Superior temporal gyrus (tissue), 1 donor: ENCODE data around the gene OR10T2.
"Not testable (repeated sequence)": the region's sequence is repeated elsewhere in the genome, so short reads cannot be mapped to it uniquely, and the experiment has no call there.

Experiments
- DNase-seq: peaks from one replicate; pipeline ENCODE4 v3.0.0-alpha.2; 2016; ENCODE audit errors: extremely low spot score

Gene OR10T2

DNA sequence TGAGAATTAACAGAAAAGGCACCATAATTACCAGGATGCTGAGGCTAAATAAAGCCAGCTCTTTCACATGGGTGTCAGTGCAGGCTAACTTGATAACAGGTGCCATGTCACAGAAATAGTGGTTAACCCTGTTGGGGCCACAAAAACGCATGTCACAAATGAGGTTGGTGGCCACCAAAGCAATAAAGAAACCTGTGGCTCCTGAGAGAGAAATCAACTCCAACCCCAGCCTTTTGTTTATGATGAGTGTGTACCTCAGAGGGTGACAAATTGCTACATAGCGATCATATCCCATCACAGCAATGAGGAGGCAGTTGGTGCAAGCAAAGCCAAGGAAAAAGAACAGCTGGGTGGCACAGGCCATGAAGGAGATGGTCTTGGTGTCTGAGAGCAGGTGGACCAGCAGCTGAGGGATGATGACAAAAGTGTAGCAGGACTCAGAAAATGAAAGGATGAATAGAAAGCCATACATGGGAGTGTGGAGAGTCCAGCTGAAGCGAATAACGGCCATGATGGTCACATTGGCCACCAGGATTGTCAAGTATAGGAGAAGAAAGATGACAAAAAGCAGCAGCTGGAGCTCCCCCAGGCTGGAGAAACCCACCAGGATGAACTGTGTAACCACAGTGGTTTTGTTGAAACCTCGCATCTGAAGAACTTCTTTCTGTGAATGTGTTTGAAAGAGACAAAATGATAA, at the start of gene OR10T2:
Gene OR10T2, minus strand, starts transcription at position 649 of the 697 bp plus-strand sequence. Its CDS starts 0 bp downstream, at position 649.
- DNase-seq: no peak

DNA sequence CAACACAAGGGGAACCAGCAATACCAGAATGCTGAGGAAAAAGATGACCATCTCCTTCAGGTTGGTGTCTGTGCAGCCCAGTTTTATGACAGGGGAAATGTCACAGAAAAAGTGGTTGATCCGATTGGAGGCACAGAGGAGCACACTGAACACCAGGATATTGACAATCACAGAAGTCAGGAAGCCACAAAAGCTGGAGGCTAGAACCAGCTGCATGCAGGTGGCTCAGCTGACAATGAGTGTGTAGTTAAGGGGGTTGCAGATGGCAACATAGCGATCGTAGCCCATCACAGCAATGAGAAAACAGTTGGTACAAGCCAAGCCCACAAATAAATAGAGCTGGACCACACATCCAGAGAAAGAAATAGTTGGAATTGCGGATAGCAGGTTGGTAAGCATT, 46.1 kb upstream of the OR10T2 start:
- DNase-seq: no peak

GRCh38 chr1:158434741-158435140, 35.5 kb upstream of the OR10T2 start:
- no peak for DNase-seq

DNA sequence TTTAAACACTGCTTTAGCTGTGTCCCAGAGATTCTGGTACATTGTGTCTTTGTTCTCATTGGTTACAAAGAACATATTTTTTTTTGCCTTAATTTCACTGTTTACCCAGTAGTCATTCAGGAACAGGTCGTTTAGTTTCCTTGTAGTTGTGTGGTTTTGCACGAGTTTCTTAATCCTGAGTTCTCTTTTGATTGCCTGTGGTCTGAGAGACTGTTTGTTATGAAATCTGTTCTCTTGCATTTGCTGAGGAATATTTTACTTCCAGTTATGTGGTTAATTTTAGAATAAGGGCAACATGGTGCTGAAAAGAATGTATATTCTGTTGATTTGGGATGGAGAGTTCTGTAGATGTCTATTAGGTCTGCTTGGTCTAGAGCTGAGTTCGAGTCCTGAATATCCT, 30.9 kb upstream of the OR10T2 start:
- DNase-seq: not testable (repeated sequence)

GRCh38 chr1:158426137-158426536, 26.9 kb upstream of the OR10T2 start, which contains the start of gene OR10K2:
Gene OR10K2 (minus strand): TSS chr1:158426237. CDS start chr1:158420866, 5,371 bp downstream.
- DNase-seq: no peak

DNA sequence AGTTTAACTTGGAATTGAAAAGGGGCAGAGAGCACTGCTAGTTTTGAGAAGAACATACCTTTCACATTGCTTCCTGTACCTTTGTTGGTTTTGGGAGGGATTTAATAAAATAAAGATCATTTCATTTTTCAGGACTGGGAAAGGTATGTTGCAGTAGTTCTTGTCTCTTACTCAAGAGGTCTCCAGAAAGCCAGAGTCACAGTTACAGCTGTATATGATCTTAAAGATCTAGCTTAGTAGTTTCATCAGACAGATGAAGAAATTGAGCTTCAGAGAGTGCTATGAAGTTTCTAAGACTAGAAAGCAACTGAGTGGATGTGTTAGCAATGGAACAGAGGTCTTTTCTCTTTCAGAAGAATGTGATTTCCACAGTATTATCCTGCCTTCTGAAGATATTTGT, 25.8 kb upstream of the OR10T2 start:
- no peak for DNase-seq

DNA sequence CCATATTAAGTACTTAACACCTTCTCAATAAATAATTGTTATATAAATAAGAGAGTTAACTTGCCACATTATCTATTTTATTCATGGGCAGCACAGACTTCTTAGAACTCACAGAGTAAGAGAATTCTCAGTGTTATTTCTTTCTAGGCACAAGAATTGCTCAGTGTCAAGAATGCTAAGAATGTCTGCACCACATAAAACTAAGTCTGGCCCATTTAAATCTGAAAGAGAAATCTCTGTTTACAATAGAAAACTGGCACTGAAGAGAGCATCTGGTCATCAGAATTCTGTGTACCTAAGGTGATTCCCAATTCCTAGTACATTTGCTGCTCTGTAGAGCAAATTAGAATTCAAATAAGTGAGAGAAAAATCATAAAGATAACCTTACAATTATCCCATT, 22.9 kb upstream of the OR10T2 start:
- DNase-seq: no peak

DNA sequence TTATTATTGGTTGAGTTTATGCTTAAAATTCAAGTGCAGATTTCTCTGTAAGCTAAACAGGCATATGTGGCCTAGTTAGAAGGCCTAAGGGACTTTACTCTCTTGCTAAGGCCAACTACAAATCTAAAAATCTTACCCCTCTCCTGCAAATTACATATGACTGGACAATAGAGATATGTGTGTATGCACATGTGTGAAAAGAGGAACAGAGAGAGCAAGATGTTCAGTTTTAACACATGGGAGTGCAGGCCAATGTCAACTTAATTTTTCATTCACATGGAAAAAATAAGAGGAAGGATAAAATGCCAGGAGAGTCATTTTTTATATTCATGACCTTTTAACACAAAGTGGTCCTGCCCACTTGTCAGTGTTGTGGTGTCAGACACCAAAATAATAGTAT, 18.3 kb upstream of the OR10T2 start:
- DNase-seq: no peak

- no peak for DNase-seq
Observed at GRCh38 chr1:158414651-158415345, 15.5 kb upstream of the OR10T2 start.

DNA sequence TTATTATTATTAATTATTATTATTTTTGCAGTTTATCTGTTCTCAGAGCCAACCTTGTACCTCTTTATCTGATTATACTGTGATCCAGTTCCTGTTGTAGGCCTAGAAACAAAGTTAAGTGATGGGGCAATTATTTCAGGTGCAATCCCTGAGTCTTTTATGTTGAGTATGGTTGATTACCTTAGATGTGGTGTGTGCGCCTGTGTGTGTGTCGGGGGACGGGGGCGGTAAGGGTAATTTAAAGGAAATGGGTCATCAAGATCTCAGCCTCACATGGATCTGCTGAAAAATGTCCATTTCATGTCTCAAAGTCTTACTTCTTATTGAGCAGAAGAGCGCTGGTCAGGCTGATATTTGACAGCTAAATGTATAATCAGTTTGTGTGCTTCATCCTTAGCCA, 7.8 kb upstream of the OR10T2 start:
- no peak for DNase-seq

DNA sequence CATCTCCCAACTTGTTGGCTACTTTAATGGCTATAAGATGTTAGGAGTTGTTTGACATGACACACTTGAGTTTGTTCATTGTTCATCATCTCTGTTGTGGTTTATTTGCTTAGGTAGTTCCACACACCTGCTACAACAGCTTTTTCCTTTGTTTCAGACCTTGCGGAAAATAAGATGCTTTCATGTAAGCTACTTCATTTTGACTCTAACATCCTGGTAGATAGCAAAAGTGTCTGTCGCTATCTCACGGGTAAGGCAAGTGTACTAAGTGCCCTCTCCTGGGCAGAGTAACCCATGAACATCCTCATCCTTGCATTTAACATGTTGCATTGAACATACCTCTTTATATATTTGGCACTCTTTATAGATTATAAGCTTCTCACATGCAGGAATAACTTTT, 1.6 kb upstream of the OR10T2 start:
- no peak for DNase-seq

DNA sequence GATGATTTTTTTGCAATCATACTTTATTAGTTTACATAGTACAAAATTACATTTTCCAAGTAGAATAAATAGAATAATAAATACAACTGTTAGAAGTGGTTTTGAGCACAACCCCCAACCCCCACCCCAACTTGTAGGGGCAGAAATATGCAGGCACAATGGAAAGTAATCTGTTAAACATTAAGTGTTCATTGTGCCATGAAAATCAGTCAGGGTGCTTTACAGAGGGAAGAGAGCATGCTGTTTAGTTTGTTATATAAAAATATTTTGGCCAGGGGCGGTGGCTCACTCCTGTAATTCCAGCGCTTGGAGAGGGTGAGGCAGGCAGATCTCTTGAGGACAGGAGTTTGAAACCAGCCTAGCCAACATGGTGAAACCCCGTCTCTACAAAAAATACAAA, 2.6 kb downstream of the OR10T2 start:
- DNase-seq: no peak

DNA sequence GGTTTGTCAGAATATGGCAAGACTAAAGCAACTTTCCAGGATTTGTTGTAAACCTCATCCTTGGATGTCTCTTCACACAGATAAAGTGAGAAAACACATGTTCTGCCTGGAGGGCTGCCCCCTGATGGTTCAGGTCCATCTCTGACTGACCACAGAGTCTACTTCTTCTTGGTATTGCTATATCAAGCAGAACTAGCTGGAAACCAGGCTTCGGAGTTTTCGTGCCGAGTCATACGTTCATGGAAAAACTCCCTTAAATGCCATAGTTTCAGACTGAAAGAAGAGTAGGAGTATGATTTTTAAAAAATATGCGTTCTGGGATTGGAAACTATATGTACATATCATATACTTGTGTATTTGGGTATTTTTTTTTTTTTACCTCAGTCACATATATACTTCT, 5.8 kb downstream of the OR10T2 start:
- DNase-seq: no peak

GRCh38 chr1:158391099-158391498, 8.2 kb downstream of the OR10T2 start:
- DNase-seq: no peak

- DNase-seq: no peak
Observed at GRCh38 chr1:158390331-158390730, 8.9 kb downstream of the OR10T2 start.

DNA sequence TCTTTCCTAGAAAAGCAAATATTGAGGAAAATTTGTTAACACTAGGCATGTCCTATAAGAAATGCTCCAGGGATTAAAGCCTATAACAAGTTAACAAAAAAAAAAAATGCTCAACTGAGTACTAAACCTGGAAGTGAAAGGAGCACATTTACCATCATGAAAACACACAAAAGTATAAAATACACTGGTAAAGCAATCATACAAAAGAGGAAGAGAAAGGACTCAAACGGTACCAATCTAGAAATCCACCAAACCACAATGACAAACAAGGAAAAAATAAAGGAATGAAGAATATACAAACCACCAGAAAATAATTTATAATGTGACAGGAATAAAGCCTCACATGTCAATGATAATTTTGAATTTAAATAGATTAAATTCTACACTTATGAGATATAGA, 24.4 kb downstream of the OR10T2 start:
- DNase-seq: no peak

- not testable (repeated sequence) for DNase-seq
Observed at GRCh38 chr1:158374101-158374500, 25.2 kb downstream of the OR10T2 start.

DNA sequence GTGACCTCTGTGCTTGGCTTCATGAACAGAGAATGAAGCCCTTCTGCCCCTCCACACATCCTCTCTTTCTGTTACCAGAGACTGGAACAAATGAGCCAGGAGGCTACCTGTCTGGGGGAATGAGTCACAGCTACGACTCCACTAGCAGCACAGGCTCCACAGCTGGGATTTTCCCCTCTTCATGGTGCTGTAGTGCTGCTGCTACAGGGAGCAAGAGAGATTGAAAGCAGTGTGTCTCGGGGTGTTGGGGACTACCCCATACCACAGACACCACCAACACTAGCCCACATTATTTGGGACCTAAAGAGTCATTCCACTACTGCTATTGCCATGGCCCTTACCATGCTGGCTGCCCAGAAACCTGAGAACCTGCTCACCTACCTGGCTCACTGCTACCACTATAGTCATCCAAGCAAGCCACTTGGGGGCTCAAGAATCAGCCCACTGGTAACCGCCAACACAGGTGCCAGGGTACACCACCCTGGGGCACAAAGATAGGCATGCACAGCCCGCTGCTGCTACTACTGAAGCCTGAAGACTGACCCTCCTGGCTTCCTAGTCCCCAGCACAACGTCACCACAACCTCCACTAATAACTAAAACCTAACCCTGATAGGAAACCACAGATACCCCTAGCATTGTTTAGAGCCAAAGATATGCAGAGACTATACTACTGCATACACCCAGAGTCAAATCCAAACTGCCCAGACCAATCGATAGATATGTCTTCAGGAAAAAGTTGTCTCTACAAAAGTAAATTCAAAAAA, 27.9 kb downstream of the OR10T2 start:
- DNase-seq: no peak

GRCh38 chr1:158366783-158367182, 32.5 kb downstream of the OR10T2 start:
- DNase-seq: no peak

GRCh38 chr1:158362941-158363340, 36.3 kb downstream of the OR10T2 start:
- DNase-seq: no peak

DNA sequence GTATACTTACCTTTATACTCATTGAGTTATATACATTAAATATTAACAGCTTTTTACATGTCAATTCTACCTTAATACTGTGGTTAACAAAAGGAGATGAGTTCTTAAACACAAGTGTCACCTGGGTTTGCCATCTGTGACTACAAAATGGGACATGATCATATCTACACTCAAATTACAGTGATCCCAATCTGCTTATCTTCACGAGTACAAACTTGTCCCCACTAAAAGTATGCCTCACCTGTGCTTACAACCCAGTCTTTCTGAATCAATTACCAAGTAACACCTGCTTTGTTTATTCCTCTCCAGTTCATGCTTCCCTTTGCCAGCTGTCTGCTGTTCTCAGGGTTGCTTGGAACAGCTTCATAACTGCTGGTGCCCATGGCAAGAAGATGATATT, 36.8 kb downstream of the OR10T2 start:
- DNase-seq: no peak

- no peak for DNase-seq
Observed at GRCh38 chr1:158357441-158357840, 41.8 kb downstream of the OR10T2 start.

- no peak for DNase-seq
Observed at GRCh38 chr1:158356616-158357015, 42.6 kb downstream of the OR10T2 start.
